SK-N-SH (cell line): Measurements from ENCODE around the gene OPCML. TPM values are rescaled to one million over a fixed set of nuclear protein-coding genes. Genes with fewer than 3 reads are reported as not detected.

Source experiments
- CTCF ChIA-PET: fragments of 300-600, 350-600 bp; formaldehyde crosslinking; extraction: SDS; loops from one replicate; lab custom pipeline; 2021; lab: Yijun Ruan, JAX
- POLR2A ChIA-PET: fragments of 350-600 bp; sonication (Branson Sonifier 250); formaldehyde crosslinking; extraction: SDS; loops from one replicate; lab custom pipeline; 2020; ENCODE audit warnings: antibody characterized with exemption, inconsistent platforms; lab: Yijun Ruan, JAX
- DNase-seq: peaks from one replicate; pipeline ENCODE4 v3.0.0; 2012
- H2AFZ ChIP-seq: fragments of 200-600 bp; sonication (generic); 2 replicates; pipeline ENCODE4 v1.8.1; 2016; ENCODE audit warnings: antibody characterized with exemption, mild to moderate bottlenecking, low read depth
- H3F3A ChIP-seq: fragments of 200-600 bp; sonication (generic); replicated peaks from 2 replicates; pipeline ENCODE3; 2016; ENCODE audit warnings: antibody characterized with exemption, mild to moderate bottlenecking; ENCODE audit not compliant: insufficient read depth
- H3K27ac ChIP-seq, 2 experiments: fragments of 200-500 bp in 1 of 2; fragments of 200-600 bp in 1 of 2; sonication (Bioruptor generic) in 1 of 2; sonication (generic), shearing (Covaris generic) in 1 of 2; 2 replicates each; pipeline versions ENCODE4 v1.5.1 to v1.6.1; 2014 to 2016; ENCODE audit warnings: low read depth in 2 of 2, inconsistent platforms in 1 of 2, low read length in 1 of 2, mild to moderate bottlenecking in 1 of 2, mixed read lengths in 1 of 2
- H3K27me3 ChIP-seq: fragments of 200-600 bp; sonication (generic), shearing (Covaris generic); 2 replicates; pipeline ENCODE4 v1.6.1; 2016; ENCODE audit warnings: mixed run types; ENCODE audit not compliant: insufficient read depth
- H3K36me3 ChIP-seq, 2 experiments: fragments of 200-500 bp in 1 of 2; fragments of 200-600 bp in 1 of 2; sonication (Bioruptor generic) in 1 of 2; sonication (generic) in 1 of 2; replicated peaks in 1 of 2; 2 replicates each; pipeline versions ENCODE3 to v1.5.1; 2014 to 2016; ENCODE audit warnings: low read length in 1 of 2, mild to moderate bottlenecking in 1 of 2; ENCODE audit not compliant: insufficient read depth in 2 of 2, control insufficient read depth in 1 of 2
- H3K4me1 ChIP-seq, 2 experiments: fragments of 200-500 bp in 1 of 2; fragments of 200-600 bp in 1 of 2; sonication (Bioruptor generic) in 1 of 2; sonication (generic), shearing (Covaris generic) in 1 of 2; 2 replicates each; pipeline versions ENCODE4 v1.5.1 to v1.6.1; 2014 to 2016; ENCODE audit warnings: low read depth in 1 of 2, low read length in 1 of 2, mixed run types in 1 of 2; ENCODE audit not compliant: insufficient read depth in 2 of 2, control insufficient read depth in 1 of 2
- H3K4me2 ChIP-seq: fragments of 200-600 bp; sonication (generic), shearing (Covaris generic); 2 replicates; pipeline ENCODE4 v1.6.1; 2017; ENCODE audit warnings: mixed run types
- H3K4me3 ChIP-seq, 2 experiments: fragments of 200-500 bp in 1 of 2; fragments of 200-600 bp in 1 of 2; sonication (Bioruptor generic) in 1 of 2; sonication (generic), shearing (Covaris generic) in 1 of 2; 2 replicates each; pipeline versions ENCODE4 v1.5.1 to v1.8.1; 2014 to 2016; ENCODE audit warnings: low read depth in 2 of 2, inconsistent platforms in 1 of 2, low read length in 1 of 2, mild to moderate bottlenecking in 1 of 2, mixed read lengths in 1 of 2, moderate library complexity in 1 of 2
- H3K79me2 ChIP-seq: fragments of 200-600 bp; sonication (generic); 2 replicates; pipeline ENCODE4 v1.8.1; 2017; ENCODE audit warnings: mild to moderate bottlenecking; ENCODE audit not compliant: insufficient read depth
- H3K9ac ChIP-seq: fragments of 200-600 bp; sonication (generic); 2 replicates; pipeline ENCODE4 v1.6.1; 2017; ENCODE audit warnings: mixed run types
- H3K9me2 ChIP-seq: fragments of 200-600 bp; sonication (generic); 2 replicates; pipeline ENCODE4 v1.6.1; 2017; ENCODE audit warnings: mixed run types
- H3K9me3 ChIP-seq: fragments of 200-600 bp; sonication (generic); 2 replicates; pipeline ENCODE4 v1.6.1; 2017; ENCODE audit warnings: mixed run types, mild to moderate bottlenecking, moderate library complexity
- H4K20me1 ChIP-seq: fragments of 200-600 bp; sonication (generic); 2 replicates; pipeline ENCODE4 v1.6.1; 2017; ENCODE audit warnings: mild to moderate bottlenecking, mixed run types; ENCODE audit not compliant: insufficient read depth
- CHD2 ChIP-seq: fragments of 150-350 bp; IDR thresholded peaks from 2 replicates; pipeline ENCODE4 v1.6.1; 2018; ENCODE audit warnings: low read length; ENCODE audit not compliant: partially characterized antibody
- ELF1 ChIP-seq: IDR thresholded peaks from 2 replicates; pipeline ENCODE4 v1.4.0; 2012
- EZH2phosphoT487 ChIP-seq: fragments of 200-600 bp; sonication (generic); IDR thresholded peaks from 2 replicates; pipeline ENCODE4 v1.6.1; 2017; ENCODE audit warnings: low read depth, mixed run types, mild to moderate bottlenecking, antibody characterized with exemption, moderate library complexity, borderline replicate concordance
- FOXJ3 ChIP-seq: sonication (generic); formaldehyde crosslinking; IDR thresholded peaks from 2 replicates; pipeline ENCODE4 v1.5.1; 2020; ENCODE audit warnings: mild to moderate bottlenecking, missing genetic modification reagents
- FOXM1 ChIP-seq: IDR thresholded peaks from 2 replicates; pipeline ENCODE4 v1.4.0; 2012; ENCODE audit warnings: low read depth, mild to moderate bottlenecking
- GATA2 ChIP-seq: sonication (generic); formaldehyde crosslinking; IDR thresholded peaks from 2 replicates; pipeline ENCODE4 v1.5.0; 2020; ENCODE audit warnings: mild to moderate bottlenecking, missing genetic modification reagents
- NRF1 ChIP-seq: IDR thresholded peaks from 2 replicates; pipeline ENCODE4 v1.6.1; 2012; ENCODE audit warnings: low read depth, mild to moderate bottlenecking, low read length
- POLR2AphosphoS5 ChIP-seq: IDR thresholded peaks from 2 replicates; pipeline ENCODE4 v1.6.1; 2012; ENCODE audit warnings: low read depth, low read length
- RXRA ChIP-seq: IDR thresholded peaks from 2 replicates; pipeline ENCODE4 v1.4.0; 2012; ENCODE audit warnings: low read depth, mild to moderate bottlenecking, borderline replicate concordance
- SIN3A ChIP-seq: IDR thresholded peaks from 2 replicates; pipeline ENCODE4 v1.6.1; 2012; ENCODE audit warnings: low read depth, mild to moderate bottlenecking, low read length, moderate library complexity, borderline replicate concordance
- SMC3 ChIP-seq: IDR thresholded peaks from 2 replicates; pipeline ENCODE4 v1.6.1; 2012; ENCODE audit warnings: low read depth, low read length, improper control_type of control experiment
- TAF1 ChIP-seq: IDR thresholded peaks from 2 replicates; pipeline ENCODE4 v1.6.1; 2012; ENCODE audit warnings: low read depth, mild to moderate bottlenecking, low read length, moderate library complexity, borderline replicate concordance
- TCF12 ChIP-seq: IDR thresholded peaks from 2 replicates; pipeline ENCODE4 v1.4.0; 2012
- YY1 ChIP-seq: IDR thresholded peaks from 2 replicates; pipeline ENCODE4 v1.4.0; 2012; ENCODE audit warnings: low read depth, mild to moderate bottlenecking
- WGBS: methylation state at CpG from one replicate; pipeline ENCODE4 v1.1.6; 2017; ENCODE audit warnings: low lambda C conversion rate; 5-methylcytosine and 5-hydroxymethylcytosine counted together
- polyA plus RNA-seq, 3 experiments: library from polyadenylated mRNA; depleted of rRNA; stranded (reverse); fragments of >200 nt; gene quantifications; 2 replicates each; pipeline ENCODE4 v1.2.3, GENCODE V29; 2012
- TF ChIP-seq, protein P1 (sequence below): IDR thresholded peaks from 2 replicates; pipeline ENCODE4 v1.4.0; 2012; ENCODE audit warnings: low read depth, borderline replicate concordance
- TF ChIP-seq, protein P2 (sequence below): fragments of 200-600 bp; sonication (generic); IDR thresholded peaks from 2 replicates; pipeline ENCODE4 v1.6.1; 2017; ENCODE audit warnings: antibody characterized with exemption, mild to moderate bottlenecking, moderate library complexity
- TF ChIP-seq, protein P3 (sequence below): fragments of 150-350 bp; IDR thresholded peaks from 2 replicates; pipeline ENCODE4 v1.6.1; 2017; ENCODE audit warnings: antibody characterized with exemption, low read length, low read depth, borderline replicate concordance

OPCML gene
- polyA plus RNA-seq, 1 of the 3 experiments (the other 2 are of a cell fraction), result not detected

DNA sequence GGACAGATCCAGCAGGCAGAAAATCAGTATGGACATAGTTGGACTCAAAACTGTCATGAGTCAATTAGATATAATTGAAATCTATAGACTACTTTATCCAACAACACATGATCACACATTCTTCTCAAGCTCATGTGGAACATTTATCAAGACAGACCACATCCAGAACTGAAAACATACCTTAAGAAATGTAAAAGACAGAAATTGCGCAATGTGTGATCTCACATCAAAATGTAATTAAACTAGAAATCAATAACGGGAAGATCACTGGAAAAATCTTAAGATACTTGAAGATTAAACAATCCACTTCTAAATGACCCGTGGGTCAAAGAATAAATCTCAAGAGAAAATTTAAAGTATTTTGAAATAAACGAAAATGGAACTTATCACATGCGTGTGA, 435.3 kb downstream of the OPCML start:
- no peak overlapping the region for H3K4me2 ChIP-seq
- no peaks in the 10 kb centered on the region for H3K4me1 ChIP-seq
- H4K20me1 ChIP-seq, result no peaks in the 10 kb centered on the region
- CTCF ChIA-PET, result no interaction called here
- H3K27me3 ChIP-seq, result no peaks in the 10 kb centered on the region
- H3K36me3 ChIP-seq, result no peaks in the 10 kb centered on the region
- H3F3A ChIP-seq, result no peaks in the 10 kb centered on the region
- H3K27ac ChIP-seq, result no peak overlapping the region
- 40% methylated on average over 5 of the region's 5 CpGs for WGBS
- no peak overlapping the region for H2AFZ ChIP-seq
- no peak overlapping the region for H3K4me3 ChIP-seq
- H3K79me2 ChIP-seq, result no peaks in the 10 kb centered on the region
- no peak overlapping the region for H3K9ac ChIP-seq
- no peaks in the 10 kb centered on the region for H3K9me2 ChIP-seq
- no peak for DNase-seq
- POLR2A ChIA-PET, result no interaction called here
- no peaks in the 10 kb centered on the region; the same call in none of the 2 replicates for H3K9me3 ChIP-seq
- TF ChIP-seq SIN3A, result no peak
- TF ChIP-seq TAF1, result no peak
- TF ChIP-seq GATA2, result no peak
- no peak for TF ChIP-seq FOXJ3 (CRISPR knock-in tag)
- no peak for TF ChIP-seq SMC3
- TF ChIP-seq EZH2phosphoT487, result no peak
- TF ChIP-seq FOXM1, result no peak
- TF ChIP-seq ELF1, result no peak
- no peak for TF ChIP-seq TCF12

DNA sequence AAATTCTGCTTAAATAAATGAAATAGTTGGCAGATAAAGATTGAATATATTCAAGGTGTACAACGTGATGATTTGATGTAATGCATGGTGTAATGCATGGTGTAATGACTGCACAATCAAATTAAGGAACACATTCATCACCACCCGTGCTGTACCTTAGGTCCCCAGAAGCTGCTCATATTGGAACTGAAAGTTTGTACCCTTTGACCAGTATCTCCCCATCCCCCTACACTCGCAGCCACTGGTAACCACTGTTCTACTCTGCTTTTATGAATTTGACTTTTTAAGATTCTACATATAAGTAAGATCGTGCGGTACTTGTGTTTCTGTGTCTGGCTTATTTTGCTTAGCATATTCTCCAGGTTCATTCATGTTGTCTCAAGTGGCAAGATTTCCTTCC, 445.8 kb downstream of the OPCML start:
- Histone ChIP-seq H3K27me3 (no peaks in the 10 kb centered on the region), H3K9me3 (no peaks in the 10 kb centered on the region), H4K20me1 (no peaks in the 10 kb centered on the region), H3K9me2 (no peaks in the 10 kb centered on the region), H3K79me2 (no peaks in the 10 kb centered on the region), H3K9ac (no peak overlapping the region), H3F3A (no peaks in the 10 kb centered on the region), H3K4me2 (no peak overlapping the region), H3K4me3 (no peak overlapping the region), H3K36me3 (no peaks in the 10 kb centered on the region), H3K27ac (no peak overlapping the region), H3K4me1 (no peaks in the 10 kb centered on the region; a peak in 1 of 4 replicates), H2AFZ (no peak overlapping the region)
- CTCF ChIA-PET, result interaction anchor here (1.0 kb wide), 1 partner anchor 8 kb away, joined by 4 read pairs; no protein-coding TSS in a partner anchor
- no peak for DNase-seq
- TF ChIP-seq CHD2 (no peak), TCF12 (no peak), POLR2AphosphoS5 (no peak), NRF1 (no peak), ELF1 (no peak), EZH2phosphoT487 (no peak), RXRA (no peak), YY1 (no peak)
- TF ChIP-seq, protein P1, sequence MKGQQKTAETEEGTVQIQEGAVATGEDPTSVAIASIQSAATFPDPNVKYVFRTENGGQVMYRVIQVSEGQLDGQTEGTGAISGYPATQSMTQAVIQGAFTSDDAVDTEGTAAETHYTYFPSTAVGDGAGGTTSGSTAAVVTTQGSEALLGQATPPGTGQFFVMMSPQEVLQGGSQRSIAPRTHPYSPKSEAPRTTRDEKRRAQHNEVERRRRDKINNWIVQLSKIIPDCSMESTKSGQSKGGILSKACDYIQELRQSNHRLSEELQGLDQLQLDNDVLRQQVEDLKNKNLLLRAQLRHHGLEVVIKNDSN, result no peak
- TF ChIP-seq, protein P2, sequence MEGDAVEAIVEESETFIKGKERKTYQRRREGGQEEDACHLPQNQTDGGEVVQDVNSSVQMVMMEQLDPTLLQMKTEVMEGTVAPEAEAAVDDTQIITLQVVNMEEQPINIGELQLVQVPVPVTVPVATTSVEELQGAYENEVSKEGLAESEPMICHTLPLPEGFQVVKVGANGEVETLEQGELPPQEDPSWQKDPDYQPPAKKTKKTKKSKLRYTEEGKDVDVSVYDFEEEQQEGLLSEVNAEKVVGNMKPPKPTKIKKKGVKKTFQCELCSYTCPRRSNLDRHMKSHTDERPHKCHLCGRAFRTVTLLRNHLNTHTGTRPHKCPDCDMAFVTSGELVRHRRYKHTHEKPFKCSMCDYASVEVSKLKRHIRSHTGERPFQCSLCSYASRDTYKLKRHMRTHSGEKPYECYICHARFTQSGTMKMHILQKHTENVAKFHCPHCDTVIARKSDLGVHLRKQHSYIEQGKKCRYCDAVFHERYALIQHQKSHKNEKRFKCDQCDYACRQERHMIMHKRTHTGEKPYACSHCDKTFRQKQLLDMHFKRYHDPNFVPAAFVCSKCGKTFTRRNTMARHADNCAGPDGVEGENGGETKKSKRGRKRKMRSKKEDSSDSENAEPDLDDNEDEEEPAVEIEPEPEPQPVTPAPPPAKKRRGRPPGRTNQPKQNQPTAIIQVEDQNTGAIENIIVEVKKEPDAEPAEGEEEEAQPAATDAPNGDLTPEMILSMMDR, result no peak
- TF ChIP-seq, protein P3, sequence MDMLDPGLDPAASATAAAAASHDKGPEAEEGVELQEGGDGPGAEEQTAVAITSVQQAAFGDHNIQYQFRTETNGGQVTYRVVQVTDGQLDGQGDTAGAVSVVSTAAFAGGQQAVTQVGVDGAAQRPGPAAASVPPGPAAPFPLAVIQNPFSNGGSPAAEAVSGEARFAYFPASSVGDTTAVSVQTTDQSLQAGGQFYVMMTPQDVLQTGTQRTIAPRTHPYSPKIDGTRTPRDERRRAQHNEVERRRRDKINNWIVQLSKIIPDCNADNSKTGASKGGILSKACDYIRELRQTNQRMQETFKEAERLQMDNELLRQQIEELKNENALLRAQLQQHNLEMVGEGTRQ, result no peak
- POLR2A ChIA-PET, result no interaction called here
- WGBS, result 28% methylated on average over 5 of the region's 5 CpGs
